Femur (tissue), 1 donor: Measurements from ENCODE around the gene PPP4C.

Experiments
- DNase-seq: peaks from one replicate; pipeline ENCODE4 v3.0.0-alpha.2; 2017

PPP4C gene

DNA sequence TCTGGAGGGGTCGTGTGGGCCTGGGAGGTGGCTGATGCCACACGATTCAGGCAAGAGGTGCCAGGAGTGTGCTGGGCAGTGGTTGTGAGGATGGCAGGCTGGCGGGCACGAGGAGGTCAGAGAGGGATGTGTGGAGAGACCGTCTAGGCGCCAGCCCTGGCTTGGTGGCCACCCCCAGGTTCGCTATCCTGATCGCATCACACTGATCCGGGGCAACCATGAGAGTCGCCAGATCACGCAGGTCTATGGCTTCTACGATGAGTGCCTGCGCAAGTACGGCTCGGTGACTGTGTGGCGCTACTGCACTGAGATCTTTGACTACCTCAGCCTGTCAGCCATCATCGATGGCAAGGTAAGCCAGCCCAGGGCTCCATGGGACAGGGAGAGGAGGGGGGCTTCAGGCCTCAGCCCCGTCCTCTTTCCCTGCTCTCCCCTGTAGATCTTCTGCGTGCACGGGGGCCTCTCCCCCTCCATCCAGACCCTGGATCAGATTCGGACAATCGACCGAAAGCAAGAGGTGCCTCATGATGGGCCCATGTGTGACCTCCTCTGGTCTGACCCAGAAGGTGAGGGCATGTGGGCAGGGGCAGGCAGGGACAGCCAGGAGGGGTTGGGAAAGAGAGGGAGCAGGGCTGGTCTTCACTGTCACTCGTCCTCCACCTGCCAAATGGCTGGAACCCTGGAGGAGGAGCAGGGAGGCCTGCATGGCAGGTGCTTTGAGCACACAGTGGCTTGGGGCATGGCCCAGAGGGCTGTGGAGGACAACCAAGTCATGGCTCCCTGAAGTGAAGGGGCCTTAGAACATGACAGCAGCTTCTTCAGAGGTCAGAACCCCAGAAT is 7.6 kb downstream of the PPP4C start:
- no peak for DNase-seq

DNA sequence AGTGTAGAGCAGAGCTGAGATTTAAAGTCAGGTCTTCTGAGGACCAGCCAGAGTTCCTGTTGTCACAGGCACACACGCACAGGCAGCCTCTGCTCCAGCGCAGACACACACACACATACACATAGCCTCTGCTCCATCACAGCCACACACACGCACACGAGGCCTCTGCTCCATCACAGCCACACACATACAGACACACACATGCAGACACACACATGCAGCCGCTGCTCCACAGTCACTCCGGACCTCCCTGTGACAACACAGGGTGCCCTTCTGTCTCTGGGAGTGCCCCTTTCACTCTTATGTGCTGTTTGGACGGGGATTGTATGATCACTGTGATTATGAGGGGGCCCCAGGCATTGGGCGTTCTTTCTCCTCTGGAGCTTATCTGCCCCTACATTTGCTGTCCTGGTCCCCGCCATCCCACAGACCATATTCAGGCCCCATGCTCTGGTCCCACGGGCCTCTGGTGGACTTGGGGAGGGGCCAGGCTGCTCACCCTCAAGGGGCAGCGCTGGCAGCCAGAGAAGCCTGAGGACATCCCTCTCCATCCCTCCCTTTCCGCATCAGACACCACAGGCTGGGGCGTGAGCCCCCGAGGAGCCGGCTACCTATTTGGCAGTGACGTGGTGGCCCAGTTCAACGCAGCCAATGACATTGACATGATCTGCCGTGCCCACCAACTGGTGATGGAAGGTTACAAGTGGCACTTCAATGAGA is 8.5 kb downstream of the PPP4C start:
- no peak for DNase-seq

DNA sequence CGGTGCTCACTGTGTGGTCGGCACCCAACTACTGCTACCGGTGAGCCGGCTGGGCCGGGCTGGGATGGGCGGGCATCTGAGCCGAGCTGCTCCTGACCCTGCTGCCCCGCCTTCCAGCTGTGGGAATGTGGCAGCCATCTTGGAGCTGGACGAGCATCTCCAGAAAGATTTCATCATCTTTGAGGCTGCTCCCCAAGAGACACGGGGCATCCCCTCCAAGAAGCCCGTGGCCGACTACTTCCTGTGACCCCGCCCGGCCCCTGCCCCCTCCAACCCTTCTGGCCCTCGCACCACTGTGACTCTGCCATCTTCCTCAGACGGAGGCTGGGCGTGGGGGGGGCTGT is 9.0 kb downstream of the PPP4C start:
- no peak for DNase-seq

DNA sequence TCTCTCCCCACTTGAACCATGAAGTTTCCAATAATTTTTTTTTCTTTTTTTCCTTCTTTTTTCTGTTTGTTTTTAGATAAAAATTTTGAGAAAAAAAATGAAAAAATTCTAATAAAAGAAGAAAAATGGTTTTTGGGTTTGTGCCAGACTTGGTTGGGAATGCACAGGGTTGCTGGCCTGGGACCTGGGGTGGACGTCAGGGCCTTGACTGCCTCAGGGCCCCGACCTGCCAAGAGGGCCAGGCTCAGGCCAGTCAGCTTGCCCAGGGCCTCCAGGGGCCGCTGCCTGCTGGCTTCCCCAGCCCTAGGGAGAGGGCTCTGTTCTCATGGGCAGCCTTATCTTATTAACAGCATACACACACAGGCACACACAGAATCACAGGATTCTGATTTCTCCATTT is 9.5 kb downstream of the PPP4C start:
- DNase-seq, result no peak

DNA sequence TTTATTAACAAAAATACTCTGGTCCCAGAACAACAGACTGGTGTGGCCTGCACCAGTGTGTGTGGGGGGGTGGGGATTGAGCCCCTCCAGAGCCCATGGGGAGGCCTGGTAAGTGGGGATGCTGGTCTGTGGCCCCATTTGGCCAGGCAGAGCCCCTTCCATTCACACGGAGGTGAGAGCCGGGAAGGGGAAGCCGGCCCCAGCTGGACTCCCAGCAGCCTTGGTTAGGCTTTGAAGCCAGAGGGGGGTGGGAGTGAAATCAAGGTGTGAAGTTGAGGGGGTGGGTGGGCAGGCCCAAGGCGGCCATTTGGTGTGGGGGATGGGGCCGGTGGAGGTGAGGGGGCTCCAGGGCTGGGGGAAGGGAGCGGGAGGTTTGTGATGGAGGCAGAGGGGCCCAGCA is 10.0 kb downstream of the PPP4C start:
- no peak for DNase-seq

DNA sequence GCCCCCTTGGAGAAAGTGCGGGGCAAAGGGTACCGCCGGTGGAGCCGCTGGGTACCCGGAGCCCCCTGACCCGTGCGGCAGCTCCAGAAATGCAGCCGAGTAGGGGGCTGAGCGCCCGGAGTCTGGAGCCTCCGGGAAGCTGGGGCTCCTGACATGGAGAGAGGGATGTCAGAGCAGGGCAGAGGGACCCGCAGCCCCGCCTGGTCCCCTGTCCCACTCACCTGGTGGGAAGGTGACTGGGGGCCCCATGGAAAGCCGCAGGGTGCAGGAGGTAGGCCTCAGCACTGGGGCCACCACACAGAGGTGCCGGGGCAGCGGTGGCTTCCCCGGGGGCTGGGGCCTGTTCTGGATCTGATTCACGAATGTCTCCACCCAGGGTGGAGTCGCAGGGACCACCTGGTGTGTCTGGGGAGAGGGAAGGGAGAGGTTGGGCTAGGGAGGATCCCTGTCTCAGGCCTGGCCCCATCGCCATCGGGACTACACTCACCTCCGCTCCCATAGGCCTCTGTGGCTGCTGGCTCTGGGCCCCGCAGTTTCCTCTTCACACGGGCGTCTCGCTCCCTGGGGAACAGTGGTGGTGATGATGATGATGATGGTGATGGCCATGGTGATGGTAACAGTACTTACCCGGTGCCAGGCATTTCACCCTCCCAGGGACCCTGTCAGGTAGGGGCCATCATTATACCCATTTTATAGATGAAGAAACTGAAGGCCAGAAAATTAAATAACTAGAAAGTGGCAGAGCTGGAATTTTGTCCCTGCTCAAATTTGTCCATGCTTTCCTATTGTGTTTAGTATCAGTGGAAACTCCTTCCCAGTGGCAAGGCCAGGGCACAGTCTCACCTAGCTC is 10.7 kb downstream of the PPP4C start:
- DNase-seq, result no peak

DNA sequence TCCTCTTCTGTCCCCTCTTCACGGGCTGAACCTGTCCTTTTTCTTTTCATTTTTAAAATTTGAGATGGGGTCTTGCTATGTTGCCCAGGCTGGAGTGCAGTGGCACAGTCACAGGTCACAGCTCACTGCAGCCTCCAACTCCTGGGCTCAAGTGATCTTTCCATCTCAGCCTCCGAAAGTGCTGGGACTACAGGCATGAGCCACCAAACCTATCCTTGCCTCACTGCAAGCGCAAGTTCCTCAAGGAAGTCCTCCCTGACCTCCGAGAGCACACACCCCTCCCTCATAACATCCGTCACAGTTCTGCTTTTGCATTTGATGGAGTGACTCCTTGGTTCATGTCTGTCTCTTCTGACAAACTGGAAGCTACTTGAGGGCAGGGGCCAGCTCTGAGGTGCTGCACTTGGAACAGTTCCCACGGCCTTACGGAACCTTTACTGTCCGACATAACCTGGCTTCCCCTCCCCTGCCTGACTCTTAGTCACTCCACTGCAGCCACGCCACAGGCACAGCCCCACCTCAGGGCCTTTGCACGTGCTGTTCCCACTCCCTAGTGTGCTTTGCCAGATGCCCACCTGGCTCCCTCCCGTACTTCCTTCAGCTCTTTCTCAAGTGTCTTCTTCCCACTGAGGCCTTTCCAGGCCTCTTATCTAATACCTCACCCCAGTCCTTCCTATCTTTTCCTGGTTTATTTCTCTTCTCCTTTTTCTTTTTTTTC is 11.5 kb downstream of the PPP4C start:
- DNase-seq, result no peak

DNA sequence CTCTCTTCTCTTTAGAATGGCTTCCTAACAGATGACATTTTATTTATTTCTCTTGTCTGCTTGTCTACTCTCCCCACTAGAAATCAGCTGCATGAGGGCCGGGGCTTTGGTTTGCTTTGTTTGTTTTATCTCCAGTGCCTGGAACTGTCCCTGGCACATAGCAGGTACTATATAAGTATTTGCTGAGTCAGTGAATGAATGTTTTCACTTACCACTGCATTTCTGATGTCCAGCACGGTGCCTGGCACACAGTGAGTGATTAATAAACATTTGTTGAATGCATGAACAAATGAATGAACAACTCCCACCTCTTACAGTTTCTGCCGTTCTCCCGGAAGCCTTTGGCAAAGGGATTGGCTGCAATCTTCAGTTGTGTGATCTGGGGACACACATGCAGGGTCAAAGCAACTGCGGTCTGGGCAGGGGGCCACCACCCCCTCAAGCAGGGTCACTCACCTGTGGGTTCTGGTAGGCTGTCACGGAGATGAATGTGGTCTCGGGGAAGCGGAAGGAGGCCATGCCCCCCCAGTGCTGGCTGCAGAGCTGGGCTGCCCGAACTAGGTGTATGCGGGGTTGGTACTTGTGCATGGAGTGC is 12.5 kb downstream of the PPP4C start:
- no peak for DNase-seq

DNA sequence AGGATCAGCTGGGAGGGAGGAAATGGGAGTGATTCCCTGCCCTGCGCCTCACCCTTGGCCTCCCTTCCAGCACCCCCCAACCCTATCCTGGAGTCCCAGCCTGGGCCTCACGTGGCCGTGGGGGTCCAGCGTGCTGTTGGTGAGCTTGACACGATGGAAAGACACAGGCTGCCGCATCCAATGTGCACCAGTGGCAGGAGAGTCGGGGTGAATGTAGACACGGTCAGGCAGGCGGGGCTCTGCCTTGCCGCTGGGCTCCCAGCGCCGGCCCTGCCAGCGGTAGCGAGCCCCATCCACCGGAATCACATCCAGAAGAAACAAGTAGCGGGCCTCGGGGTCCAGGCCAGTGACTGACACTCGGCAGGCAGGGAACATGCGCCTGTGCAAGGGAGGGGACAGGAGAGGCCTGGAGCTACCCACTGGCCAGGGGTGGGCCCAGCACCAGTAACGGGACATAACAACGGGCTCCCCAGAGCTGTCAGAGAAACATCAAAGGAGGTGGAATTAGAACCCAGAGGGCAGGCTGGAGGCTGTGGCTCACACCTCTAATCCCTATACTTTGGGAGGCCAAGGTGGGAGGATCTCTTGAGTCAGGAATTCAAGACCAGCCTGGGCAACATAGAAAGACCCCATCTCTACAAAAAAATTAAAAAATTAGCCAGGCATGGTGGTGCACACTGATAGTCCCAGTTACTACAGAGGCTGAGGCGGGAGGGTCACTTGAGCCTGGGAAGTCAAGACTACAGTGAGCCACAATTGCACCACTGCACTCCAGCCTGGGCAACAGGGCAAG is 13.2 kb downstream of the PPP4C start:
- DNase-seq, result no peak

DNA sequence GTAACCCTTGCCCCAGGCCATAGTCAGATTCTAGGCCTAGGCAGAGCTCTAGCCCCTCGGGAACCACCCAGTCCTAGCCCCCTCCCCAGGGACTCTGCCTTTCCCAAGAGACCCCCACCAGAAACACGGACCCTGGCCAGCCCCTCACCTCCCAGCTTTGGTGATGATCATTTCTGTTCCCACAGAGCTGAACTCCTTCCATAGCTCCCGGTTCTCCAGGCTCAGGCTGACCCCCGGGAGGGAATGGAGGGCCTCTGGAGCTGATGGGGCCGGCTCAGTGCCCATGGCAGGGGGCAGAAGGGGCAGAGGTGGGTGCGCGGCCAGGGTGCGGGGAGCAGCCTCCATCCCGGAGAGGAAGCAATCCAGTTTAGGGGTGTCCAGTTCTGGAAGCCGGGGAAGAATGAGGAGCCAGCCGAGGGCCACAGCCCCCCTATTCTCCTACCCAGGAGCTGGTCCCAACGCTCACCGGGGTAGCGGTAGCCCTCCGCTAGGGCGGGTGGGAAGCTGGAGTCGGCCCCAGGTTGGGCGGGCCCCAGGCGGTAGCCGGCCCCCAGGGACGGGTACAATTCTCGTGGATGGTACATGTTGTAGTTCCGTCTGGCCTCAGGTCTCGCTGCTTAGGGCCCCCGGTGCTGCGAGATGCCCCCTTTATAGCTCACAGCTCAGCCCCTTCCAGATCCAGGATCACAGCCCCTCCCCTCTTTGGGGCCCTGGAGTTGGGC is 15.0 kb downstream of the PPP4C start:
- DNase-seq, result no peak

DNA sequence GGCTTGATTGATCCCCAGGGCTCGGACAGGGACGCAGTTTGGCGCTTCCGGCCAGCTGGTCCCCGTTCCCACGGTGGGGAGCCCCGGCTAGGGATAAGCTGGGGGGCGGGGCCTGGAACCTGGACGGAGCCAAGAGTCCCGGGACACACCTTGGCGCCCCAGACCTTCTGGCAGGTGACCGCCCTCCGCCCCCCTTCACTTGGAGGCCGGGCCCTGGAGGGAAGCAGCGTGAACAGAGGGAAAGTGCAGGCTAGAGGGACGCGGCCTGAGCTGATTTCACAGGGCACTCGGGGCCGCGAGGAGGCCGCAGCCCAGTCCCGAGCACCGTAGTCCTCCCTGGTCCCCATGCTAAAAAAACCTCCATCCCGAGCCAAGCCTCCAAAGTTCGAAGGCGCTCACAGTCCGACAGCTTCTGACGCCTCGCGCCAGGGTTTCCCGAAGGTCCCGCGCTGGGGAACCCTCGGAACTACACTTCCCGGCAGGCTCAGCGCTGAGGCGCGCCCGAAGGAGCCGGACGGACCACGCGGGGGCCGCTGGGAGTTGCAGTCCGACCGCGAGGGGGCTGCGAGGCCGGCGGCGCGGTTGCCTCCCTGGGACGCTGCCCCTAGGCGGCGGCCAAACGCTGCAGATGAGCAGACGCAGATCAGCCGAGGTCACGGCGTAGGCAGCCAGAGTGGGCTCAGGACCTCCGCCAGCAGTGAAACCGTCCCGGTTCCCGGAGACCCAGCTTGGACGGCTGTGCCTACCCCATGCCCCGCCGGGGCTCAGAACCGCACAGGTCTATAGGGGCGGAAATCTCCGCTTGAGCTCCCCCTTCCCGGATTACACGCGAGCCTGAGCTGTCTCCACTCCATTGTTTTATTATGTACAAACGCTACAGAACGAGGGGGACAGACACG is 15.9 kb downstream of the PPP4C start, which contains the start of gene TBX6:
Gene TBX6 (minus strand): TSS at position 451 of the 899 bp plus-strand sequence. CDS start 731 bp downstream, outside the sequence.
- peak; percentile 95 for DNase-seq

DNA sequence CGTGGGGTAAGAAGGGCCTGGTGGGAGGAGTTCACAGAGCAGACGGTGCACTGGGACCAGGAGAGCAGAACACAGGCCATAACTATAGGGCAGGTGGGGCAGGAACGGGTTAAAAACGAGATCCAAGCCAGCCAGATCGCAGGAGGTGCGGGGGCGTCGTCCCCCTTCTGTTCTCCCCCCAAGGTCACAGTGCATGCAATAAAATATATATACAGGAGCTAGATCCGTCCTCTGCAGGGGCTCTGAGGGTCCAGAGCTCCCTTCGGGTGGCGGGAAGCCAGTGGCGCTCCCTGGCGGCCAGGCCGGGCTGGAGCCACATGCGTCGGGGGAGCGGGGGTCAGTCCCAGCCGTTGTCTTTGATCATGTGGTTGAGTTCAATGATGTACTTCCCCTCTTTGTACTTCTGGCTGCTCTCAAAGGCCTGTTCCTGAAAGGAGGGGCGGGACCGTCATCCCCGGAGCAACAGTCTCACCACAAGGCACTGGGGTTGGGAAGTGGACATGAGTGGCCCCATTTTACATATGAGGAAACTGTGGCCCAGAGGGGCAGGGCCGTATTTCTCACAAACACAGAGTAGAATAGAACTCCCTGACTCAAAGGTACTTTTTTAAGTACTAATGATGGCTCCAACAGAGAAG is 16.7 kb downstream of the PPP4C start:
- DNase-seq, result peak; percentile 79

DNA sequence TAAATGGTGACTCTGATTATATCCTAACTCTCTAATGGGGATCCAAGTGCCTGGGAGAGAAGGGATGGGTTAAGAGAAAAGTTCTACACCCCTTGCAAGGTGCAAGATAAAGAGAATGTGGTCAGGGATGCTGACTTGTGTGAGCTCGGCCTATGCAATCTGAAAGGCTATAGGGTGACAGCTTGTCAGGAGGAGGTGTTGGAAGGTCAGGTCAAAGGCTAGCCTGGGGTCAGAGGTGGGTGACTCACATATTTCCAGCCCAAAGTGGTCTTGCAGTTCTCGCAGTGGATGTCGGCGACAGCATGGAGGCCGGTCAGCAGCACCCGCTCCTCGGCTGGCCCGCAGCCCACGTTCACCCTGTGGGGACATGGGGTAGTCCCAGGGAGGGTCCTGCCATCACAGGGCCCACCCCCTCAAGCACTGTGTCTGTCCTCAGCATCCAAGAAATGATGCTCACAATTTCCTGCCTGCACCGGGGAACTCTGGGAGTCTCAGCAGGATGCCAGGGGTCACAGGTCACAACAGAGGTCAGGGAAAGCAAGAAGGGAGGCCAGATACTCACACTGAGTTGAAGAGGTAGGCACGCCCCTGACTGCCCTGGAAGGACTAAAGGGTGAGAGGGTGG is 18.9 kb downstream of the PPP4C start:
- DNase-seq, result no peak

DNA sequence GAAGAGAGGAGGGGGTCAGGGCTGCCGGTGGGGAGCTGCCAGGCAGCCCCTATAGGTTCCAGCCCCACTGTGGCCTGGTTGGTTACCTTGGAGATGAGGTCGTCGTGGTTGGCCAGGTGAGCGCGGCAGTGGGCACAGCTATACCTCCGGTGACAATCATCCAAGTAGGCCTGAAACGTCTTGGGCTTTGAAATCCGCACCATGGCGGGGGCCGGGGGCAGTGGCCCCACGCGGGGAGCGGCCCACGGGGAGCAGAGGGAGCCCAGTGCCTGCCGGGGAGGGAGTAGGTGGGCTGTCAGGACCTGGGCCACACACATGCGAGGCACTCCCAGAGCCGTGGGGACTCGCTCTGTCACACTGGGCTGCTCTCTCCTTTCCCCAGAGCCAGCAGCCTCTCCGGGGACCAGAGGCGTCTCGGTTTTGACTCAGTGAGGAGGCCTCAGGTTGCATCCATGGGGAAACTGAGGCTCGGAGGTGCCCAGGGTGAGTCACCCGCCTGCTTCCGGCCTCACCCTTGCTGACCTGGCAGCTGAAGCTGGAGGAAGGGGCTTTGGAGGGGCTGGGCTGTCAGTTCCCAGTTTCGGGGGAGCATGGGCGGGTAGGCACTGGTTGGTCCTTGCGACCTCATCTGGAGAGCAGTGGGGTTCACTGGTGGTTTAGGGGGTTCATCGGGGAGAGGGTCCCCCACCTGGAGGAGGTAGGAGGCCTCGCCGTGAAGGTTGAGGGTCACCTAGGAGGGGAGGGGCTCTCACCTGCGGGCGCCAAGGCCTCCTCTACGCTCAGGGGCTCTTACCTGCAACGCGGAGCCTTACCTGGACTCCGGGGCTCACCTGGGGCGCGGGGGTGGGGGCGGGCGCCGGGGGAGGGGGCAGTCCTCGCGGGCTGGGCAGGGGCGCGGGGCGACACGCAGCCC is 19.6 kb downstream of the PPP4C start:
- DNase-seq, result peak; percentile 48

DNA sequence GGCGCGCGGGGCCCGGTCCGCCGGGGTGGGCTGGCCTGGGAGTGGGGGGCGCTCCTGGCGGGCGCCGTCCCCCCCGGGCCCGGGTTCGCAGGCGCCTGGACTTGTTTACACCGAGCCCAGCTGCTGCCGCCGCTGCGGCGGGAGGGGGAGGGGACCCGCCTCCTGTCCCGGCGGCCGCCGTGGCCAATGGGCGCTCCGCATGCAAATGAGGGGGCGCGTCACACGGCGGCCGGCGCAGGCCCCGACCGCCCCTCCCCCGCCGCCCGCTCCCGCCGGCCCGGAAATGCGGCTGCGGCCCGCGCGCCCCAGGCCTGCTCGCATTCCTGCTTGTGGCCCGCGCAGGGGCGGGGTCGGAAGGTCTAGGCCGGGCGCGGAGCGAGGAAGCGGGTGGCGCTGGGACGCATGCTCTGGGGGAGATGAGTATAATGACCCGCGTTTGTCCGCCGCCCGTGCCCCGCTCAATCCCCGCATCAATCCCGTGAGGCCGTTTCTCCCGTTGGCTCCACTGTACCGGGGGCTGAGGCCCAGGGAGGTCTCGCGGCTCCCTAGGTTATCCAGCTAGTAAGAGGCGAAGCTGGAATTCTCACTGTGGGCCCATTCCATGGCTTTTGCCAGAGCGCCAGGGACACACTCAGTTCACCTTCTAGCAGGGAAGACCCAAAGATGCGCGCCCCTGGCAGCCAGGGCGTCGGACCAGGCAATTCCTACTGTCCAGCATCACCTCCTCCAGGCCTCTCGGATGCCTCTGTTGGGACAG is 20.5 kb downstream of the PPP4C start, which contains the start of gene YPEL3:
Gene YPEL3 (minus strand): TSS at position 109 of the 757 bp plus-strand sequence. CDS start 731 bp downstream, outside the sequence.
- peak; percentile 95 for DNase-seq

DNA sequence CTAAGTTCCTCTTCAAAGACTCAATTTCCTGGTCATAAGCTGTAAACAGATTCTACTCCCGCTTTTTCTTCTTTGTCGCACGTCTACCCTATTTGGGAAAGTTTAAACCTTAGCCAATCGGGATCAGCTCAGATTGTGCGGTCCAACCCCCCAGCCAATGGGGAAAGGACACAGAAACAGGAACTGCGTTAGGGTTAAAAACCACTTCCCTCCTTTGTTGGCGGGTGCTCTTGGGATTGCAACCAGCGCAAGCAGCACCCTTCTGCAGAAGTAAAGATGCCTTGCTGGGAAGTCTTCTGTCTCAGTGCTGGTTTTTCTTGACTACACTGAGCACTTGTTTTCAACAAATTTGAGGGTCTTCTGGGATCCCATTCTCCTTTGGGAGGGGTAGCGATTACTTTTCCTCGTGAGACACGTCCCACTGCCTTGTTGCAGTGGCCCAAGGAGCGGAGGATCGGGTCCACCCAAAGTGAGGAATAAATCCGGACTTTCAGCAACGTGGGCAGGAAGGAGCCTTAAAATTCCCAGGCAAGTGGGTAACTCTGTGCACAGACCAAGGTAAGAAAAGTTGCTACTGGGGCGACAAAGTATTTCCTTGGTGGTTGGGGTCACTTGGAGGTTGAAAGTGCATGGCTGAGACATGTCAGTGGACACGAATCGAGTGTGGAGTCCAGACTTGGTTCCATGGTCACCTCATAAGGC is 21.2 kb downstream of the PPP4C start:
- DNase-seq, result no peak
